OCI-LY1 (cell line): Measurements from ENCODE around the gene RALGPS1.

Experiments used
- CTCF ChIP-seq: fragments of 200-600 bp; sonication (generic), shearing (Covaris generic); IDR thresholded peaks from 2 replicates; pipeline ENCODE4 v1.5.1; 2017; ENCODE audit warnings: mild to moderate bottlenecking, antibody characterized with exemption, low read length, moderate library complexity, mixed read lengths
- EZH2 ChIP-seq: fragments of 200-600 bp; sonication (generic), shearing (Covaris generic); IDR thresholded peaks from 2 replicates; pipeline ENCODE4 v1.8.0; 2017; ENCODE audit warnings: borderline replicate concordance, mixed run types, mild to moderate bottlenecking, antibody characterized with exemption, low read length, moderate library complexity, mixed read lengths

GRCh38 chr9:127201071-127201541 is 286.5 kb downstream of the RALGPS1 start:
- TF ChIP-seq CTCF (no peak), EZH2 (no peak)
